Chondrocyte (in vitro differentiated cells): ENCODE results near the gene CNGA1. TPM values are rescaled to one million over a fixed set of nuclear protein-coding genes. Genes with fewer than 3 reads are reported as not detected.

Source experiments
- DNase-seq: peaks from one replicate; pipeline ENCODE4 v3.0.0; 2021; ENCODE audit warnings: mixed read lengths, low spot score
- H3K27ac Mint-ChIP-seq: one replicate; pipeline ENCODE4 v1.8.0; 2021; ENCODE audit warnings: mild to moderate bottlenecking, moderate library complexity, mixed read lengths; ENCODE audit not compliant: unreplicated experiment
- H3K27me3 Mint-ChIP-seq: 2 replicates; pipeline ENCODE4 v1.8.0; 2021; ENCODE audit warnings: low read depth, mixed read lengths
- H3K36me3 Mint-ChIP-seq: 2 replicates; pipeline ENCODE4 v1.8.0; 2021; ENCODE audit warnings: low read depth, mixed read lengths
- H3K4me1 Mint-ChIP-seq: 2 replicates; pipeline ENCODE4 v1.8.0; 2021; ENCODE audit warnings: low read depth, mild to moderate bottlenecking, mixed read lengths
- H3K4me3 Mint-ChIP-seq: one replicate; pipeline ENCODE4 v1.8.0; 2021; ENCODE audit warnings: mild to moderate bottlenecking, moderate library complexity, mixed read lengths; ENCODE audit not compliant: unreplicated experiment
- H3K9me3 Mint-ChIP-seq: 2 replicates; pipeline ENCODE4 v1.8.0; 2021; ENCODE audit warnings: low read depth, mixed read lengths
- total RNA-seq: library from RNA; stranded (reverse); gene quantifications from 3 replicates; pipeline ENCODE4 v1.2.1, GENCODE V29; 2021
- TF ChIP-seq, protein P1 (sequence below): fragments of 200-600 bp; sonication (generic); IDR thresholded peaks from 2 replicates; pipeline ENCODE4 v1.5.0; 2021; ENCODE audit warnings: antibody characterized with exemption, mild to moderate bottlenecking, moderate library complexity

The CNGA1 gene
- total RNA-seq, 1 donor from 2014 or later, result not detected

DNA sequence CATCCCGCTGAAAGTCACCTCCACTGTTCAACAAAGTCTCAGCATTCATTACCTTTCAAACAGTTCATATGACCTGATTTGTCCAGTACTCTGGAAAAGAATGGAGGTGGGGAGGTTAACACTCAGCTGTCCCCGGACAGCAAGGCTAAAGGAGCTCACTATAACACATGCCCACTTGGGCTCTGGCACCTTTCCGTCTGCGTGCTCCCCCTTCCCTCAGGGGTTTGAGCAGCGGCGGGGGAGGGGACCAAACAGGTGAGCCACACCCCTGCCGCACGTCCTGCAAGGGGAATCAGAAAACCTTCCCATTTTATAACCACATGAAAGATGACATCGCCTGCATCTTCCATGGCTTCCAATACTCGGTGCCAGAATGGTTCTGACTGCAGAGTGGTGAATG, 62.2 kb downstream of the CNGA1 start:
- H3K4me3 Mint-ChIP-seq, result no peak overlapping the region
- TF ChIP-seq, protein P1, sequence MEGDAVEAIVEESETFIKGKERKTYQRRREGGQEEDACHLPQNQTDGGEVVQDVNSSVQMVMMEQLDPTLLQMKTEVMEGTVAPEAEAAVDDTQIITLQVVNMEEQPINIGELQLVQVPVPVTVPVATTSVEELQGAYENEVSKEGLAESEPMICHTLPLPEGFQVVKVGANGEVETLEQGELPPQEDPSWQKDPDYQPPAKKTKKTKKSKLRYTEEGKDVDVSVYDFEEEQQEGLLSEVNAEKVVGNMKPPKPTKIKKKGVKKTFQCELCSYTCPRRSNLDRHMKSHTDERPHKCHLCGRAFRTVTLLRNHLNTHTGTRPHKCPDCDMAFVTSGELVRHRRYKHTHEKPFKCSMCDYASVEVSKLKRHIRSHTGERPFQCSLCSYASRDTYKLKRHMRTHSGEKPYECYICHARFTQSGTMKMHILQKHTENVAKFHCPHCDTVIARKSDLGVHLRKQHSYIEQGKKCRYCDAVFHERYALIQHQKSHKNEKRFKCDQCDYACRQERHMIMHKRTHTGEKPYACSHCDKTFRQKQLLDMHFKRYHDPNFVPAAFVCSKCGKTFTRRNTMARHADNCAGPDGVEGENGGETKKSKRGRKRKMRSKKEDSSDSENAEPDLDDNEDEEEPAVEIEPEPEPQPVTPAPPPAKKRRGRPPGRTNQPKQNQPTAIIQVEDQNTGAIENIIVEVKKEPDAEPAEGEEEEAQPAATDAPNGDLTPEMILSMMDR, result no peak
- H3K36me3 Mint-ChIP-seq, result no peaks in the 10 kb centered on the region
- H3K9me3 Mint-ChIP-seq, result no peaks in the 10 kb centered on the region
- H3K4me1 Mint-ChIP-seq, result no peaks in the 10 kb centered on the region
- no peak overlapping the region for H3K27ac Mint-ChIP-seq
- no peak for DNase-seq
- peaks cover 12% of the 10 kb centered on the region for H3K27me3 Mint-ChIP-seq

DNA sequence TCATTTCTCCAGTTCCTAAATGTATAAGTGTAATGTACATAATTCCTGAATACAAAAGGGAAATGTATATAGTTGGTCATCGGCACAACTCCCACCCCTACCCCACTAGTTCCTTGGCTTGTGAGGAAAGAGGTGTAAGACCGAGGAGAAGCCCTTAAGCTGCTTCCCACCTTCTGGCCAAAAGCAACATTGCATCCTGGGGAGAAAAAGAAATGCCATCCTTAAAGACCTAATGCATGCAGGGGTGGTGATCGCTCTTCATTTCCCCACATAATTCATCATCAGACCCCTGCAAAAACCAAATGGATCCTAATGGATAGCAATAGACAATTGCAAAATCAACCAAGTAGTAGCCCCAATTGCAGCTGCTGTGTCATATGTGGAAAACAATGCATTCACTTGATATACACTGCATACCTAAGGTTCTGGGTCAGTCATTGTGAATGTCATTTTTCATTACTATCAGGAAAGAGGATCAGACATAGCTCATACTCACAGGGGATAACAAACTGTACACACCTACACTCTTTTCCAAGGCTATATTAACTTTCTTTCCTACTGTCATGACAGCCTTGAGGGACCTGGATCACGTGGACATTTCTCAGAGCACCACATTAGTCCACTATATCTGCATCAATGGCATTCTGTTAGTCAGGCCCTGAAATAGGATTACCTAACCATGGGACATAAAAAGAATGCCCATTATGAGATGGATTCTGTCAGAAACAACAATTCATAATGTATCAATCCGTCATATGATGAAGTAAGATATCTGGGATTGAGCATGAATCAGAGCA, 70.4 kb downstream of the CNGA1 start:
- Mint-ChIP-seq H3K27ac (no peak overlapping the region), H3K36me3 (no peaks in the 10 kb centered on the region), H3K9me3 (no peaks in the 10 kb centered on the region), H3K4me1 (no peaks in the 10 kb centered on the region), H3K27me3 (peaks cover 22% of the 10 kb centered on the region), H3K4me3 (no peak overlapping the region)
- TF ChIP-seq, protein P1, result no peak
- DNase-seq, result no peak

DNA sequence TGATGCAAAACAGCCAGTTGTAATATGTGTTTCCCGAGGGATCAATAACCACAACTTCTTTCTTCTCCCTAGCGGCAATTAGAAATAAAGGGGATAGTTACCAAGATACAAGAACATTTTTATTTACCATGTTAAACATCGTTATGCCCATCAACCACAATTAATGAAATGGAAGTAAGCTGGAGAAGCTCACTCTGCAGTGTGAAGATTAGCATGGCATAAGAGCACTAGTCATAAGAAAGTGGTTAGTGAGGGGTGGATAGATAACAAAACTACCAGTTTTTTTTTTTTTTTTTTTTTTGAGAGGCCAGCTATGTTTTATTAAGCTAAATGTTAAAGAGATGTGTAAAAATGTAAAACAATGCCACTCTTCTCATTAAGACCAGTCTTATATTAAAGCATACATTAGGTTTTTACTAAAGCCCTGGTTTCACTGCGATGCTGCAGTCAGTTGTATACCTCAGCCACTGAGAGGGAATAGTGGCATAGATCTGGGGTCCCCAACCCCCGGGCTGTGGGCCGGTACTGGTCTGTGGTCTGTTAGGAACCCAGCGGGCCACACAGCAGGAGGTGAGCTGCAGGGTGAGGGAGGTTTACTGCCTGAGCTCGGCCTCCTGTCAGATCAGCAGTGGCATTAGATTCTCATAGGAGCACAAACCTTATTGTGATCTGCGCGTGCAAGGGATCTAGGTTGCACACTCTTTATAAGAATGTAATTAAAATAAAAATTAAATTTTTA, 74.2 kb downstream of the CNGA1 start:
- Mint-ChIP-seq H3K9me3 (no peaks in the 10 kb centered on the region), H3K27ac (no peak overlapping the region), H3K27me3 (peaks cover 37% of the 10 kb centered on the region), H3K36me3 (no peaks in the 10 kb centered on the region), H3K4me3 (no peak overlapping the region), H3K4me1 (no peaks in the 10 kb centered on the region)
- DNase-seq, result no peak
- TF ChIP-seq, protein P1, result no peak

DNA sequence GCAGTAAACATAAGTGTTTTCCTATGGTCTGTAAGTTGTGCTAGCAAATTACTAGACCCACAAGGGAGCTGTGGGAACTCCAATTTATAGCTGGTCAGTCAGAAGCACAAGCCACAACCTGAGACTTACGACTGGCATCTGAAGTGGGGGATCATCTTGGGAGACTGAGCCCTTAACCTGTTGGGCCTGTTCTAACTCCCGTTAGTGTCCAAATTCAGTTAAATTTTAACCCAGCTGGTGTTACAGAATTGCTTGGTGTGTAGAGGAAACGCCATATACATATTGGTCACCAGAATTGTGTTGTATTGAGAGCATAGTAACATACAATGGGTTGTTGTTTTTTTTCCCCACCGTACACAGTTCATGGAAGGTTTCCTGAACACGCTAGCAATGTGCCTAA, 77.0 kb downstream of the CNGA1 start:
- TF ChIP-seq, protein P1, result no peak
- Mint-ChIP-seq H3K27me3 (peaks cover 52% of the 10 kb centered on the region), H3K4me1 (no peaks in the 10 kb centered on the region), H3K4me3 (no peak overlapping the region), H3K27ac (no peak overlapping the region), H3K9me3 (no peaks in the 10 kb centered on the region), H3K36me3 (no peaks in the 10 kb centered on the region)
- DNase-seq, result no peak

DNA sequence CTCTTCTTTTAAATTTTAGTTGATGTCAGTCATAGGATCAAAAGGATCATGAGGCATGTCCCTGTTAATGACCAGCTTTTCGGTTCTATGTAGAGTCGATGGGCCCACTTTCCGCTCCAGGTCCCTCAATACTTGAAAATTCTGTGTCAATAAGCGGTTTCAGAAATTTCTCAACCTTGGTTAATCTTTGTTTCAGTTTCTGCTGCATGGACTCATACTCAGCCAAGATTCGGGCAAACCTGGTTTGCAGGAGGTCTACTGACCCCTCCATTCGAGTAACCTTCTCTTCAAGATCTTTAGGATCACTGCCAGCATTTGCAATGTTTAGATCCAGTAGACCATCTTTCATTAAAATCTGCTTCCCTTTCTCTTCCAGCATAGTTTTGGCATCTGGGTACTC, 80.1 kb downstream of the CNGA1 start:
- no peak overlapping the region for H3K4me3 Mint-ChIP-seq
- H3K4me1 Mint-ChIP-seq, result peaks cover 1% of the 10 kb centered on the region
- peaks cover 40% of the 10 kb centered on the region for H3K27me3 Mint-ChIP-seq
- H3K9me3 Mint-ChIP-seq, result no peaks in the 10 kb centered on the region
- H3K36me3 Mint-ChIP-seq, result no peaks in the 10 kb centered on the region
- no peak overlapping the region for H3K27ac Mint-ChIP-seq
- TF ChIP-seq, protein P1, result no peak
- DNase-seq, result no peak
